Cardiac fibroblast (primary cell): Measurements from ENCODE around the gene ADISSP.

ENCODE experiments used
- DNase-seq, 2 donors: peaks; one replicate each; pipeline versions ENCODE4 v3.0.0 to v3.0.0-alpha.2; 2010; ENCODE audit warnings: low read depth in 2 of 2
- H3K4me3 ChIP-seq, 2 donors: replicated peaks in 1 of 2; 1 replicate in 1 of 2; 2 replicates in 1 of 2; pipeline ENCODE4 v1.5.1; 2011; ENCODE audit warnings: low read depth in 2 of 2, low read length in 2 of 2, mild to moderate bottlenecking in 2 of 2, moderate library complexity in 1 of 2
- TF ChIP-seq, protein P1 (sequence below): IDR thresholded peaks from one replicate; pipeline ENCODE4 v1.5.1; 2011; ENCODE audit warnings: low read depth, mild to moderate bottlenecking, low read length, inconsistent platforms

The ADISSP gene

DNA sequence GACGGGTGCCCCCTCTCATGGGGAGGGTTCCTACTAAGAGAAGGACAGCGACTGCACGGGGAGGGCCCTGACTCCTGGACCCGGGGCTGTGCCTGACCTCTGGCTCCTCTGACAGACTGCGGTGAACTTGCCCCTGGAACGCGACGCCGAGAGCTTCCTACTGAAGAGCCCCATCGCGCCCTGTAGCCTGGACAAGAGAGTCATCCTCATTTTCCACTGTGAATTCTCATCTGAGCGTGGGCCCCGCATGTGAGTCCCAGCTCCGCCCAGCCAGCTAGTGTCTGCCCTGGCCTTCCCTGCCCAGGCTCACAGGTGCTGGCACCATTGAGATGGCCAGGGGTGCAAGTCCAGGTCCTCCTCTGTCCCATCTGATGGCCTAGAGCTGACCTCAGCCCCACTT lies 35.7 kb upstream of the ADISSP start:
- TF ChIP-seq, protein P1, sequence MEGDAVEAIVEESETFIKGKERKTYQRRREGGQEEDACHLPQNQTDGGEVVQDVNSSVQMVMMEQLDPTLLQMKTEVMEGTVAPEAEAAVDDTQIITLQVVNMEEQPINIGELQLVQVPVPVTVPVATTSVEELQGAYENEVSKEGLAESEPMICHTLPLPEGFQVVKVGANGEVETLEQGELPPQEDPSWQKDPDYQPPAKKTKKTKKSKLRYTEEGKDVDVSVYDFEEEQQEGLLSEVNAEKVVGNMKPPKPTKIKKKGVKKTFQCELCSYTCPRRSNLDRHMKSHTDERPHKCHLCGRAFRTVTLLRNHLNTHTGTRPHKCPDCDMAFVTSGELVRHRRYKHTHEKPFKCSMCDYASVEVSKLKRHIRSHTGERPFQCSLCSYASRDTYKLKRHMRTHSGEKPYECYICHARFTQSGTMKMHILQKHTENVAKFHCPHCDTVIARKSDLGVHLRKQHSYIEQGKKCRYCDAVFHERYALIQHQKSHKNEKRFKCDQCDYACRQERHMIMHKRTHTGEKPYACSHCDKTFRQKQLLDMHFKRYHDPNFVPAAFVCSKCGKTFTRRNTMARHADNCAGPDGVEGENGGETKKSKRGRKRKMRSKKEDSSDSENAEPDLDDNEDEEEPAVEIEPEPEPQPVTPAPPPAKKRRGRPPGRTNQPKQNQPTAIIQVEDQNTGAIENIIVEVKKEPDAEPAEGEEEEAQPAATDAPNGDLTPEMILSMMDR, result no peak
- no peak overlapping the region for H3K4me3 ChIP-seq
- DNase-seq, result no peak

- no peak for DNase-seq
- TF ChIP-seq, protein P1, result no peak
- no peak overlapping the region for H3K4me3 ChIP-seq
These were observed 35.1 kb upstream of the ADISSP start for GRCh38 chr20:3802524-3803239.

- no peak for DNase-seq
- TF ChIP-seq, protein P1, result no peak
- H3K4me3 ChIP-seq, result no peak overlapping the region
These were observed 34.3 kb upstream of the ADISSP start for GRCh38 chr20:3801846-3802245.

DNA sequence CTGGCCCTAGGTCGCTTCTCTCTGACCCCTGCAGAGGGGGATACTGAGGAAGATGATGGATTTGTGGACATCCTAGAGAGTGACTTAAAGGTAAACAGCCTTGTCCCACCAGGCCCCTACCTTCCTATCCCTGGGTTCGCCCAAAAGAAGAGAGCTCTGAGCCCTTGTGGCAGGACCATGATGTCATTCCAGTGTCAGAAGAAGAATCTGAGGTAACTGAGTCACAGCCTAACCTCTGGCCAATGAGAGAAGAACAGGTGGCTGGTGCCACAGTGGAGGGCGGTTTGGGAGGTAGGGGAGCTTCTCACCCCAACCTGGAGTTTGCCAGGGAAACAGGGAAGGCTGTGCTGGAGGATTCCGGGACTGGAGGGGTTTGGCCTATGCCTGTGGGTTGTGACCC lies 33.7 kb upstream of the ADISSP start:
- DNase-seq, result no peak
- H3K4me3 ChIP-seq, result no peak overlapping the region
- TF ChIP-seq, protein P1, result no peak

DNA sequence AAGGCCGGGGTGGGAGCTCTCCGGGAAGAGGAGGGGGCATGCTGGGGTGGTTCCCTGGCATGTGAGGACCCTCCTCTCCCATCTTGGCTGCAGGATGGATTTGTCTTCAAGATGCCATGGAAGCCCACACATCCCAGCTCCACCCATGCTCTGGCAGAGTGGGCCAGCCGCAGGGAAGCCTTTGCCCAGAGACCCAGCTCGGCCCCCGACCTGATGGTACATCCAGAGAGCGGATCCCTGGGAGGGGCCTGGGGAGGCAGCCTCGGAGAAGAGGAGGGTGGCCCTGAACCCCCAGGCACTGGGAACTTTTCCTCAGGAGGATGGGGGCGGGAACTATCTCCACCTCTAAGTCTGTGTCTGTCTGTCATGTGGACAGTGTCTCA lies 33.3 kb upstream of the ADISSP start:
- H3K4me3 ChIP-seq, result no peak overlapping the region

DNA sequence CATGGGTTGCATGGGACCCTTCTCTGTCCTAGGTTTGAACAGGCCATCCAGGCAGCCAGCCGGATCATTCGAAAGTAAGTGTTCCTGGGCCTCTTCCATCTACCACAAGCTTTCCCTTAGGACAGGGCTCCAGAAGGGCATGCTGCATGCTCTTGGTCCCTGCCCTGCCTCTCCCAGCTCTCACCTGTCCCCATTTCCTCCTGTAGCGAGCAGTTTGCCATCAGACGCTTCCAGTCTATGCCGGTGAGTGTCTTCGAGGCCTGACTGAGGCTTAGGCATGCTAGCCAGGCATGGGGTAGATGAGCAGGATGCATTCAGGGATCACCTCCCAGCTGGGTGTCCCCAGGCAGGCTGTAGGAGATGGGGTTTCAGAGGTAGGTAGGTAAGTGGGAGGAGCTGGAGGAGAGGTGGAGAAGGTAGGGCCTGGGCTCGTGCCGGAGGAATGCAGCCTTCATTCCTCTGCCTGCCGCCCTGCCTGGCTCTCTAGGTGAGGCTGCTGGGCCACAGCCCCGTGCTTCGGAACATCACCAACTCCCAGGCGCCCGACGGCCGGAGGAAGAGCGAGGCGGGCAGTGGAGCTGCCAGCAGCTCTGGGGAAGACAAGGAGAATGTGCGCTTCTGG lies 32.8 kb upstream of the ADISSP start:
- no peak for DNase-seq
- TF ChIP-seq, protein P1, result no peak
- no peak overlapping the region for H3K4me3 ChIP-seq

More for the DNA sequence above, 33.3 kb upstream of the ADISSP start:
- DNase-seq, result no peak
- TF ChIP-seq, protein P1, result no peak
